A549 (cell line): ENCODE results near the gene TAF9. TPM values are rescaled to one million over a fixed set of nuclear protein-coding genes. Genes with fewer than 3 reads are reported as not detected.
A peak's percentile ranks its signal among the peaks of the same experiment; 100 is the strongest.

Experiments used
- ATAC-seq, 2 experiments: fragments of 200-7000 bp in 1 of 2; fragments of >200 bp in 1 of 2; cut with Nextera tagmentation in 1 of 2; cut with Tn5 transposase in 1 of 2; 3 replicates each; pipeline versions ENCODE4 v1.8.0 to v1.9.1; 2018 to 2020; ENCODE audit warnings: mild to moderate bottlenecking in 1 of 2, moderate library complexity in 1 of 2
- CTCF ChIA-PET: fragments of 300-600 bp; sonication (Branson Sonifier 250); formaldehyde crosslinking; extraction: SDS; loops from one replicate; lab custom pipeline; 2021; ENCODE audit warnings: antibody characterized with exemption, inconsistent platforms; lab: Yijun Ruan, JAX
- POLR2A ChIA-PET: fragments of 350-600 bp; formaldehyde crosslinking; extraction: SDS; loops from one replicate; lab custom pipeline; 2021; ENCODE audit warnings: antibody characterized with exemption, inconsistent platforms; lab: Yijun Ruan, JAX
- DNase-seq, 2 experiments: peaks; one replicate each; pipeline versions ENCODE4 v3.0.0 to v3.0.0-alpha.2; 2011 to 2016; ENCODE audit warnings: low read depth in 1 of 2, low spot score in 1 of 2
- FAIRE-seq: peaks from 2 replicates; lab custom pipeline; 2011; peaks lifted over from hg19 to GRCh38; lab: Jason Lieb, UNC
- H3K27ac ChIP-seq, 2 experiments: fragments of >200 bp; sonication (Bioruptor Twin); formaldehyde crosslinking; 3 replicates each; pipeline ENCODE4 v1.5.1; 2016 to 2017
- H3K4me1 ChIP-seq: fragments of >200 bp; sonication (Bioruptor Twin); formaldehyde crosslinking; 3 replicates; pipeline ENCODE4 v1.6.1; 2016
- H3K4me2 ChIP-seq: fragments of >200 bp; sonication (Bioruptor Twin); formaldehyde crosslinking; 3 replicates; pipeline ENCODE4 v1.6.1; 2016
- H3K4me3 ChIP-seq: fragments of >200 bp; sonication (Bioruptor Twin); formaldehyde crosslinking; 3 replicates; pipeline ENCODE4 v1.5.1; 2016
- H3K9me3 ChIP-seq: fragments of >200 bp; sonication (Bioruptor Twin); formaldehyde crosslinking; 3 replicates; pipeline ENCODE4 v1.6.1; 2016
- CBX2 ChIP-seq: fragments of 200-600 bp; sonication (generic); IDR thresholded peaks from 2 replicates; pipeline ENCODE4 v1.6.1; 2016; ENCODE audit warnings: low read depth, mild to moderate bottlenecking, borderline replicate concordance
- CTCF ChIP-seq: fragments of >200 bp; sonication (Bioruptor Twin); formaldehyde crosslinking; IDR thresholded peaks from 3 replicates; pipeline ENCODE4 v1.5.1; 2016
- FOSB ChIP-seq: fragments of 250-450 bp; sonication (Bioruptor Pico); IDR thresholded peaks from 2 replicates; pipeline ENCODE4 v1.5.0; 2020; ENCODE audit warnings: mild to moderate bottlenecking, moderate library complexity
- HES2 ChIP-seq: fragments of >200 bp; sonication (Bioruptor Twin); formaldehyde crosslinking; IDR thresholded peaks from 2 replicates; pipeline ENCODE4 v1.6.1; 2016
- HEYL ChIP-seq: fragments of 250-450 bp; sonication (Bioruptor Pico); IDR thresholded peaks from 2 replicates; pipeline ENCODE4 v1.8.0; 2021; ENCODE audit warnings: mild to moderate bottlenecking, moderate library complexity
- HOXA7 ChIP-seq: fragments of 250-450 bp; sonication (Bioruptor Pico); IDR thresholded peaks from 2 replicates; pipeline ENCODE4 v1.5.0; 2020; ENCODE audit warnings: mild to moderate bottlenecking, moderate library complexity
- HOXB5 ChIP-seq: fragments of 250-450 bp; sonication (Bioruptor Pico); IDR thresholded peaks from 2 replicates; pipeline ENCODE4 v1.5.0; 2020; ENCODE audit warnings: mild to moderate bottlenecking, moderate library complexity
- JUN ChIP-seq, 2 experiments: fragments of >200 bp; sonication (Bioruptor Twin); formaldehyde crosslinking; IDR thresholded peaks; 2 replicates in 1 of 2; 3 replicates in 1 of 2; pipeline ENCODE4 v1.6.1; 2016 to 2017
- KDM5A ChIP-seq: fragments of 200-600 bp; sonication (generic); IDR thresholded peaks from 2 replicates; pipeline ENCODE4 v1.6.1; 2016; ENCODE audit warnings: antibody characterized with exemption, mild to moderate bottlenecking
- MAFK ChIP-seq: fragments of 450-650 bp; IDR thresholded peaks from 2 replicates; pipeline ENCODE4 v1.6.1; 2014; ENCODE audit not compliant: partially characterized antibody
- MAX ChIP-seq: IDR thresholded peaks from 2 replicates; pipeline ENCODE4 v1.6.1; 2012
- MAZ ChIP-seq: fragments of 150-350 bp; IDR thresholded peaks from 2 replicates; pipeline ENCODE4 v1.6.1; 2014; ENCODE audit warnings: antibody characterized with exemption, low read depth, low read length, borderline replicate concordance
- MYC ChIP-seq: IDR thresholded peaks from 2 replicates; pipeline ENCODE4 v1.6.1; 2012; ENCODE audit warnings: mild to moderate bottlenecking, inconsistent platforms, low read length, improper control_type of control experiment, borderline replicate concordance
- NPAS2 ChIP-seq: fragments of 250-450 bp; sonication (Bioruptor Pico); IDR thresholded peaks from 2 replicates; pipeline ENCODE4 v1.8.0; 2022; ENCODE audit warnings: mild to moderate bottlenecking, moderate library complexity, borderline replicate concordance
- POLR2A ChIP-seq: IDR thresholded peaks from 2 replicates; pipeline ENCODE4 v1.6.1; 2012; ENCODE audit warnings: mild to moderate bottlenecking, low read length
- RAD21 ChIP-seq, 2 experiments: fragments of >200 bp in 1 of 2; sonication (Bioruptor Twin) in 1 of 2; formaldehyde crosslinking in 1 of 2; IDR thresholded peaks in 1 of 2; conservative IDR thresholded peaks in 1 of 2; 2 replicates in 1 of 2; 3 replicates in 1 of 2; pipeline ENCODE4 v1.6.1; 2012 to 2018; ENCODE audit warnings: inconsistent platforms in 1 of 2
- RARB ChIP-seq: fragments of 250-450 bp; sonication (Bioruptor Pico); IDR thresholded peaks from 2 replicates; pipeline ENCODE4 v1.8.0; 2021; ENCODE audit warnings: mild to moderate bottlenecking, moderate library complexity
- ZFP36 ChIP-seq: fragments of 450-650 bp; IDR thresholded peaks from 2 replicates; pipeline ENCODE4 v1.6.1; 2014; ENCODE audit warnings: borderline replicate concordance; ENCODE audit not compliant: partially characterized antibody
- WGBS: methylation state at CpG from one replicate; pipeline ENCODE4 v1.1.6; 2017; ENCODE audit errors: missing lambda C conversion rate; 5-methylcytosine and 5-hydroxymethylcytosine counted together
- polyA plus RNA-seq, 4 experiments: library from polyadenylated mRNA; depleted of rRNA in 3 of 4; stranded (reverse); fragments of >200 nt; fragmentation: RNase III in 1 of 4; extraction: RNeasy Plus Mini Kit Qiagen cat#74134 plus additional on column Dnase treatment in 1 of 4; gene quantifications; 2 replicates in 3 of 4; 3 replicates in 1 of 4; pipeline ENCODE4 v1.2.3, GENCODE V29; 2011 to 2017

TAF9 gene
- polyA plus RNA-seq, 2 of the 4 experiments (the other 2 are of a cell fraction), result 112 to 269 TPM

GRCh38 chr5:69414885-69415583 is 45.7 kb upstream of the TAF9 start, which contains the start of gene MARVELD2 (continued):
- peak; percentile 56 to 85 for TF ChIP-seq RAD21 (conservative IDR thresholded peaks at IDR 0.05 in 1 of 2, IDR thresholded peaks at IDR 0.05 in 1 of 2)
- TF ChIP-seq POLR2A, result peak; percentile 15; the same call in 1 of the 2 replicates
- TF ChIP-seq CBX2, result no peak
- peak; percentile 49 for TF ChIP-seq CTCF
- no peak for TF ChIP-seq HOXA7 (CRISPR knock-in tag)
- TF ChIP-seq RARB (CRISPR knock-in tag), result no peak
- TF ChIP-seq MAX, result peak; percentile 72
- TF ChIP-seq MYC, result 0 out of 2 replicates have a peak, but pooled peaks have one; percentile 17
- TF ChIP-seq NPAS2 (CRISPR knock-in tag), result no peak
- TF ChIP-seq FOSB (CRISPR knock-in tag), result no peak
- no peak for TF ChIP-seq ZFP36
- peak in 1 of 2 experiments; percentile 69; a peak in 2 of 5 replicates for TF ChIP-seq JUN (IDR thresholded peaks at IDR 0.05)

GRCh38 chr5:69404659-69405330 is 35.5 kb upstream of the TAF9 start:
- POLR2A ChIA-PET, result no interaction called here
- CTCF ChIA-PET, result interaction anchor here (0.7 kb wide), 1 partner anchor 346 kb away, joined by 3 read pairs; no protein-coding TSS in a partner anchor

GRCh38 chr5:69378376-69378775 is 9.1 kb upstream of the TAF9 start:
- DNase-seq (no peak), ATAC-seq (no peak), FAIRE-seq (no peak)
- H3K4me2 ChIP-seq, result no peak overlapping the region
- no peaks in the 10 kb centered on the region for H3K4me1 ChIP-seq
- no peak overlapping the region for H3K4me3 ChIP-seq
- TF ChIP-seq MAFK (peak; percentile 87), MAX (no peak), NPAS2 (CRISPR knock-in tag) (no peak)
- H3K27ac ChIP-seq, result no peak overlapping the region
- POLR2A ChIA-PET, result no interaction called here
- CTCF ChIA-PET, result no interaction called here
- no peaks in the 10 kb centered on the region for H3K9me3 ChIP-seq

More at GRCh38 chr5:69404659-69405330, 35.5 kb upstream of the TAF9 start:
- no peak overlapping the region for H3K27ac ChIP-seq
- FAIRE-seq (no peak), DNase-seq (no peak), ATAC-seq (no peak)
- no peak for TF ChIP-seq KDM5A
- TF ChIP-seq RARB (CRISPR knock-in tag), result no peak
- TF ChIP-seq ZFP36, result no peak
- TF ChIP-seq HES2, result no peak
- TF ChIP-seq MAZ, result no peak
- no peak for TF ChIP-seq HEYL
- TF ChIP-seq MAX, result no peak
- no peak for TF ChIP-seq HOXB5 (CRISPR knock-in tag)
- no peak overlapping the region for H3K4me3 ChIP-seq
- H3K4me1 ChIP-seq, result no peaks in the 10 kb centered on the region
- WGBS, result 89% methylated on average over 15 of the region's 15 CpGs
- H3K4me2 ChIP-seq, result no peak overlapping the region
- no peaks in the 10 kb centered on the region for H3K9me3 ChIP-seq
